HG03135 (cell line): ENCODE data around the gene ICAM4.

Source experiments
- ATAC-seq: cut with Tn5 transposase; IDR thresholded peaks from one replicate; pipeline ENCODE4 v1.9.1; 2021; ENCODE audit warnings: mild to moderate bottlenecking, moderate library complexity; ENCODE audit not compliant: unreplicated experiment

ICAM4 gene

GRCh38 chr19:10317045-10317856 lies 30.5 kb downstream of the ICAM4 start:
- ATAC-seq = no peak

GRCh38 chr19:10317857-10318462 lies 31.2 kb downstream of the ICAM4 start:
- ATAC-seq = no peak

DNA sequence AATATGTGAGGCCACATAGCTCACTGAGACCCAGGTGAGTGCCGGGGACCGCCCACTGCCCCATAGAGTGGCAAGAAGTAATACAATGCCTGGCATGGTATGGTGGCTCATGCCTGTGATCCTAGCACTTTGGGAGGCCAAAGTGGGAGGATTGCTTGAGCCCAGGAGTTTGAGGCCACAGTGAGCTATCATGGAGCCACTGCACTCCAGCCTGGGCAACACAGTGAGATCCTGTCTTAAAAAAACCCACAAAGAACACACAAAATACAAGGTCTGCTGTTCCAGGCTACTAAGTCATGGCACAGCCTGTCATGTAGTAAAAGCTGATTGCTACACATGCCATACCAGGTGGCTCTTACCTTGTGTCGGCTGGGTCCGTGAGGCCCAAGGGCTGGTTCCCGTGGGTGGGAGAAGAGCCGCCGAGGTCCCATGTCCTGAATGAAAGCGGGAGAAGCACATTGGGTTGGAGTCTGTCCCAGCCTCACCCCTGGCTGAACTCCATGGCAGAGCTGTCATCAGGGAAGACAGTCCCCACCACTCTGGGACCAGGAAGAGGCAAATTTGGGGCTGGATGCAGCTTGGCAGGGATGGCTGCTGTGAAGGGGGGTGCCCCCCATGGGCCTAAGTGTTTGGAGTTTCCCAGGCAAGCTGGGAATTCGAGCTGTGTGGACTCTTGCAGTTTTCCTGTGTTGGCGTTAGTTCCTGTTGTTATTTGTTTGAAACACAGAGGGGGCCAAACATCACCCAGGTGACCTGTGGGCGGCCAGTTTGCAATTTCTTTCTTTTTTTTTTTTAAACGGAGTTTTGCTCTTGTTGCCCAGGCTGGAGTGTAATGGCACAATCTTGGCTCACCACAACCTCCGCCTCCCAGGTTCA lies 32.3 kb downstream of the ICAM4 start:
- no peak for ATAC-seq

DNA sequence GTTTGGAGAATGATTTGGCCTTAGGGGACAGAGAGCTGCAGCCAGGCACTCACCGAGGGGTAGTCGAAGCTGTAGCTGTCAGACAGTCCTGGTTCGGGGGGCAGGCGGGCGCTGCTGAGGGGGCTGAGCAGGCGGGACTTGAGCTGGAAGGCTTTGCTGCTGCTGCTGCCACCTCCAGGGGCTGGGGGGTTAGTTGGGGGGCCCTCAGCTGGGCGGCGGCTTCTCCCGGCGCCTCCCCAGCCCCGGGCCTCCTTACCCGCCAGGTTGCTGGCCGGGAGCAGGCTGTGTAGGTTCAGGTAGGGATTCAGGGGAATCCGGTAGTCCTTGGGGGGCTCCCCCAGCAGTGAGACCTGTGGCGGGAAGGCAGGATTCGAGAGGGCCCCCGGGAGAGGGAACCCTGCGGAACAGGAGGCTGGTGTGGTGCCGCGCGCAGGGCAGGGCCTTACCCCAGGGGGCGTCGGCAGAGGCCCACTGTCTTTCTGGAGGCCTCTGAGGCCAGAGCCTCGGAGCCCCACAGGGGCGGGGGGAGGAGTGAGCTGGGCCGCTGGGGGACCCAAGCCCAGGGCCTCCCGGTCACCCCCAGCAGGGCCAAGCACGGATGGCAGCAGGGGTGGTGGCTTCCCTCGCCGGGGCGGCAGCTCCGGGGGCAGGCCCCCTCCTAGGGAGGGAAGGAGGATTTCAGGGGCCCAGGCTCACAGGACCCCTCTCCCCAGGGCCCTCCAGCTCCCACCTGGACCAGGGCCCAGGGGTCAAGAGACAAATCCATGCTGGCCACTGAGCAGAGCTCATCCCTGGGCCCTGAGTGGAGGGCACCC lies 34.1 kb downstream of the ICAM4 start:
- no peak for ATAC-seq

DNA sequence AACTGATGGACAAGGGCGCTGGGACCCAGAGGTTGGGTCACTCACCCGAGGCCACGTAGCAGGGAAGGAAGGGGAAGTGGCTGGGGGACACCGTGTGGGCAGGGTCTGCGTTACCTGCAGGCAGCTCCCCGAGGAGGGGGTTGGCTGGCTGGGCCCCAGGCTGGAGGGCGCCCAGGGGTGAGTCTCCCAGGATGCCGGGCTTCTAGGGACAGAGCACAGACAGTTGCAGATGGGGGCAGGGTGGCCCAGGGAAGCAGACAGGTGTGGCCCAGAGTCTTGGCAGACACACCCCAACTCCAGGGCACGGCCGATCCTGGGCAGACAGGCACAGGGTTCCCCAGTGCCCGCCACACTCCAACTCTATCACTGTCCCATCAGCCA lies 34.7 kb downstream of the ICAM4 start:
- no peak for ATAC-seq

GRCh38 chr19:10321874-10322835 lies 35.4 kb downstream of the ICAM4 start:
- ATAC-seq = no peak

- no peak for ATAC-seq
Measured at GRCh38 chr19:10325732-10326131, 39.0 kb downstream of the ICAM4 start.

GRCh38 chr19:10327793-10328192 lies 41.0 kb downstream of the ICAM4 start:
- ATAC-seq = no peak

- no peak for ATAC-seq
Measured at GRCh38 chr19:10328558-10329429, 42.0 kb downstream of the ICAM4 start.

GRCh38 chr19:10329555-10329954 lies 42.8 kb downstream of the ICAM4 start:
- ATAC-seq = no peak

DNA sequence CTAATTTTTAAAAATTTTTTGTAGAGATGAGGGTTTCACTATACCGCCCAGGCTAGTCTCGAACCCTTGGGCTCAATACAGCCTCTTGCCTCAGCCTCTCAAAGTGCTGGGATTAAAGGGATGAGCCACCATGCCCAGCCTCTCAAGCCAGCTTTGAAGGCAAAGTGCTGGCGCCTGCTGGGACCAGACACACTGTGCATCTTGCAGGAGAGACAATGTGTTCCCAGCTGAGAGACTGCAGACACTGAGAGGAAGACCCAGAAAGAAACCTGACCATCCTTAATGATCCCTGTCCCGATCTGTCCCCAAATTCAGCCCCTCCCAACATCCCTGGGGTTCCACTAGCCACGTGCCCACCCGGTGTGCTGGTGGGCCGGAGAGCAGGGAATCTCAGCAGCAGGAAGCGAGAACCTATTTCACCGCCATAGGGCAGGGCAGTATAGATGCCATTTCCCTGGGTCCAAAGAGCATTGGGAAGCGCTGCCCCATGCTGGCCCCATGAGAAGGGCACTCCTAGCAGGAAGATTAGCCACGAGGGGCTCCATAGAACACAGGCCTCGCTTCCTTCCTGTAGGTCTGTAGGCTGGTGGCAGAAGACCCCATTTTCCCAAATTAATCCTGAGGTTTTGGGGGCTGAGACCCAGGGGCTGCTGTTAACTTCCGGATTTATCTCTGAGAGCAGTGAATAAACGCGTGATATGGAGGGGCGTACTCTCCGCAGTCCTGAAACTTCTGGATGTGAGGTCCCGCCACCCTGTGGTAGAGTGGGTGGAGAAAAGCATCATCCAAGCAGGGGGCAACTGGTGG lies 45.6 kb downstream of the ICAM4 start:
- ATAC-seq = no peak

DNA sequence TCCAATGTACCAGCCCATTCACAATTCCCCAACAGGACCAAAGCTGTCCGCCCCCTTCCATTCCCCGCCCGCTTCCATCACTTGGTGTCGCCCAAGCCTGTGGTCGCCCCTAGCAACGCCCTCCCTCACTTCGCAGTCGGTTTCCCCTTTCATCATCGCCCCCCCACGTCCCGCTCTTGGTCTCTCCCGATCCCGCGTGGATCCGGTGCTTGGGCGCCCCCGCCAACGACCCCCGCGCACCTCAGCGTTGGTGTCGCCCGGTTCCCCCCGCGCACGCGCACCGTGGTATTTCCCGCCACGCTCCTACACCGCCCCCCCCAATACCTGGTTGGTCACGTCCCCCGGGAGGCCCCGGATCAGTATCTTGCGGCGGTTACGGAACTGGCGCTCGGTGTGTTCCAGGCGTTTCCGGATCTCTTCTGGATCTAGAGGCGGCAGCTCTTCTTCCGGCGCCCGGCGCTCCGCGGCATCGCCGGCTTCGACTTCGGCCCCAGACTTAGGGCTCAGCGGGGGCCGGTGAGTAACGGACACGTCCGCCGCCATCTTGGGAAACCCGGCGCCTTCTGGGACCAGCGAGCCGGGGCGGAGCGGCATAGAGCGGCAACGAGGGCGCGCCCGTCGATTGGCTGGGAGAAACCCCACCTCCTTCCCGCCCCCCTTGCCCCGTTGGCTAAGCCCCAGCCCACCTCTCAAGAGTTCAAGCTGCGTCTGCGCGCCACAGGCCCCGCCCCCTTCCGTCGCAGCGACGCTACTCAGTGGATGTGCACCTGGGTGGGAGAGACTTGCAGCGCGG lies 46.4 kb downstream of the ICAM4 start, which contains the start of gene RAVER1:
TSS of gene RAVER1 (minus strand) at position 565 of the 793 bp plus-strand sequence. CDS start at position 543, 22 bp downstream.
- ATAC-seq = peak; percentile 85

GRCh38 chr19:10333758-10334587 lies 47.2 kb downstream of the ICAM4 start:
- no peak for ATAC-seq

DNA sequence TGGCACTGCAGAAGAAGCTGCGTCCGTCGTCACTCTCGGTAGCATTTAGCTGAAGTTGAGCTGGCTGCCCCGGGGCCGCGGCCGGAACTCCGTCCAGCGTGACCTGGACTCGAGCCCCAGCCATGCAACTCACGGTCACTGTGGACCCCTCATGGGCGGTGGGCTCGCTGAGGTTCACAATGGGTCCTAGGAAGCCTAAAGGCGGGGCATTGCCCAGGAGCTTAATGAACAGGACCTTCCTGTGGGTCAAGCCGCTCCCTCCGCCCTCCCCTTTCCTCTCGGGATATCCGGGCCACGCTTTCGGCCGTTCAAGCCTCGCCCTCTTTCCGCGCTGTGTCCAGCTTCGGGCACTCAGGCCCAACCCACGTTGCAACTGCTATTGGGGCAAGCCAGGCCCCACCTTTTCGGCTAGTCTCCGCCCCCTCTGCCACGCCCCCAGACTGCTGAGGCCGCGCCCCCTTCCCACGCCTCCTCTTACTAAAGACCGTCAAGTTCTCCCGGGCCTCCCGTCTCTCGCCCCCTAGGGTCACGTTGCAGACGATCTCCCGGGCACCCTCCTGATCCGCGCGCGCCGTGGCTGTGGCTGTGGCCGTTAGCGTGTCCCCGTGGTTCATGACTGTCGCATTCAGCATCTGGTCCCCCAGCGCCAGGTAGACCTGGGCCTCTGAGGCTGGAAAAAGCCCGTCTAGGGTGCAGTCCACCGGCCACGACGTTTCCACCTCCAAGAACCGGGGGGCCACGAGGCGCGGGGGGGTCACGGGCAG lies 48.0 kb downstream of the ICAM4 start:
- ATAC-seq = no peak

DNA sequence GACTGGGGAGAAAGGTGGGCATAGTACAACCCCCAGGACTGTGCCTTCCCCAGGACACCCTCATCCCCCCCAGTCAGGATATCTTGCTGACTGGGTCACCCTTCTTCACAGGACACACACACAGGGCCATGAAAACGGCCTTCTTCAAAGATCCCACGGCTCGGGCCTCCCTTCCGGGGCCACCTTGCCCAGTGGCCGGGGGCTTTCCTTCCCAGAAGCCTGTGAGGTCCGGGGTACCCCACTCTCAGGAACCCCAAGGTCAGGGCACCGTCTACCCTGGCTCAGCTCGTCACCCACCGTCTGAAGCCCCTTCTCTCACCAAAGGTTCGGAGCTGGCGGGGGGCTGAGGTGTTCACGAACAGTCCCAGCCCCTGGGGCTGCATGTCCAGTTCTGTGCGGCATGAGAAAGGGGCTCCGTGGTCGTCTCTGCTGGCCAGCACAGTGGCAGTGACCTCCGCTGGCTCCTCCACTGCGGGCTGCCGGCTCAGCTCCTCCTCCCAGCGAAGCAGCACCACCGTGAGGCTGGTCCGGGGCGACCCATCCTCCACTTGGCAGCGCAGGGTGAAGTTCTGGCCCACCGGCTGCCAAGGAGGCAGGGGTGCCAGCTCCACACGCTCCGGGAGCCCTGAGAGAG lies 48.7 kb downstream of the ICAM4 start:
- no peak for ATAC-seq
